ENCODE data around the gene AGBL4. TPM values are rescaled to one million over a fixed set of nuclear protein-coding genes. Genes with fewer than 3 reads are reported as not detected.
A peak's percentile ranks its signal among the peaks of the same experiment; 100 is the strongest.
"Not testable (repeated sequence)": the region's sequence is repeated elsewhere in the genome, so short reads cannot be mapped to it uniquely, and the experiment has no call there.

The AGBL4 gene
- total RNA-seq, 1 experiment from 2014 or later: 0.10 TPM

GRCh38 chr1:48536477-48536876 lies 1487.3 kb downstream of the AGBL4 start:
- Histone ChIP-seq H3K27ac (no peak overlapping the region), H3K27me3 (peaks cover 2% of the 10 kb centered on the region; the same call in 1 of the 2 replicates)
- no peak for DNase-seq

GRCh38 chr1:48532976-48533375 lies 1490.8 kb downstream of the AGBL4 start:
- no peak overlapping the region for H3K27ac ChIP-seq
- H3K4me1 ChIP-seq: no peaks in the 10 kb centered on the region
- no peak for DNase-seq
- no peaks in the 10 kb centered on the region; the same call in 1 of the 2 replicates for H3K27me3 ChIP-seq
- no peaks in the 10 kb centered on the region for H3K36me3 ChIP-seq
- H3K4me3 ChIP-seq: no peak overlapping the region
- no peaks in the 10 kb centered on the region for H3K9me3 ChIP-seq (replicated peaks)

More at GRCh38 chr1:48536477-48536876, 1487.3 kb downstream of the AGBL4 start:
- Histone ChIP-seq H3K36me3 (no peaks in the 10 kb centered on the region), H3K4me1 (no peaks in the 10 kb centered on the region), H3K9me3 (replicated peaks) (no peaks in the 10 kb centered on the region), H3K4me3 (no peak overlapping the region)

- H3K4me1 ChIP-seq: no peaks in the 10 kb centered on the region
- no peaks in the 10 kb centered on the region for H3K9me3 ChIP-seq (replicated peaks)
- no peak overlapping the region for H3K27ac ChIP-seq
- H3K4me3 ChIP-seq: no peak overlapping the region
- no peaks in the 10 kb centered on the region; the same call in 1 of the 2 replicates for H3K27me3 ChIP-seq
- peak; percentile 77 to 85 for DNase-seq
- no peaks in the 10 kb centered on the region for H3K36me3 ChIP-seq
Observed at GRCh38 chr1:48530727-48531351, 1492.9 kb downstream of the AGBL4 start.

GRCh38 chr1:48527051-48527450 lies 1496.7 kb downstream of the AGBL4 start:
- no peaks in the 10 kb centered on the region for H3K36me3 ChIP-seq
- no peak for DNase-seq
- no peaks in the 10 kb centered on the region; the same call in 1 of the 2 replicates for H3K27me3 ChIP-seq
- H3K4me1 ChIP-seq: no peaks in the 10 kb centered on the region
- no peak overlapping the region for H3K27ac ChIP-seq
- H3K9me3 ChIP-seq (replicated peaks): no peaks in the 10 kb centered on the region
- no peak overlapping the region for H3K4me3 ChIP-seq

GRCh38 chr1:48526008-48526710 lies 1497.6 kb downstream of the AGBL4 start:
- DNase-seq: no peak
- Histone ChIP-seq H3K9me3 (replicated peaks) (no peaks in the 10 kb centered on the region), H3K27ac (no peak overlapping the region), H3K4me3 (no peak overlapping the region), H3K4me1 (no peaks in the 10 kb centered on the region), H3K27me3 (no peaks in the 10 kb centered on the region; the same call in 1 of the 2 replicates), H3K36me3 (no peaks in the 10 kb centered on the region)

- no peaks in the 10 kb centered on the region for H3K4me1 ChIP-seq
- no peak overlapping the region for H3K4me3 ChIP-seq
- no peak overlapping the region for H3K27ac ChIP-seq
- no peak for DNase-seq
- no peaks in the 10 kb centered on the region; the same call in 1 of the 2 replicates for H3K27me3 ChIP-seq
- no peaks in the 10 kb centered on the region for H3K36me3 ChIP-seq
- H3K9me3 ChIP-seq (replicated peaks): no peaks in the 10 kb centered on the region
Observed at GRCh38 chr1:48524892-48525467, 1498.8 kb downstream of the AGBL4 start.

GRCh38 chr1:48523558-48523957 lies 1500.2 kb downstream of the AGBL4 start:
- Histone ChIP-seq H3K36me3 (no peaks in the 10 kb centered on the region), H3K4me1 (no peaks in the 10 kb centered on the region), H3K4me3 (no peak overlapping the region), H3K27ac (no peak overlapping the region), H3K9me3 (replicated peaks) (no peaks in the 10 kb centered on the region), H3K27me3 (no peaks in the 10 kb centered on the region; the same call in 1 of the 2 replicates)
- DNase-seq: no peak

GRCh38 chr1:48519896-48520295 lies 1503.9 kb downstream of the AGBL4 start:
- H3K27me3 ChIP-seq; H3K36me3 ChIP-seq; DNase-seq; H3K4me1 ChIP-seq; H3K4me3 ChIP-seq; H3K27ac ChIP-seq; H3K9me3 ChIP-seq (replicated peaks): not testable (repeated sequence)

- H3K36me3 ChIP-seq: no peaks in the 10 kb centered on the region
- H3K27ac ChIP-seq: no peak overlapping the region
- H3K4me1 ChIP-seq: no peaks in the 10 kb centered on the region
- no peak overlapping the region for H3K4me3 ChIP-seq
- no peaks in the 10 kb centered on the region for H3K9me3 ChIP-seq (replicated peaks)
- DNase-seq: no peak
- H3K27me3 ChIP-seq: no peaks in the 10 kb centered on the region
Observed at GRCh38 chr1:48506870-48507269, 1516.9 kb downstream of the AGBL4 start.

- no peaks in the 10 kb centered on the region for H3K9me3 ChIP-seq (replicated peaks)
- H3K27me3 ChIP-seq: no peaks in the 10 kb centered on the region; the same call in 1 of the 2 replicates
- no peak overlapping the region for H3K27ac ChIP-seq
- DNase-seq: no peak
- peaks cover 2% of the 10 kb centered on the region for H3K4me1 ChIP-seq
- H3K36me3 ChIP-seq: no peaks in the 10 kb centered on the region
- H3K4me3 ChIP-seq: no peak overlapping the region
Observed at GRCh38 chr1:48500541-48501450, 1523.0 kb downstream of the AGBL4 start.

- no peaks in the 10 kb centered on the region for H3K36me3 ChIP-seq
- H3K9me3 ChIP-seq (replicated peaks): no peaks in the 10 kb centered on the region
- no peak for DNase-seq
- H3K4me3 ChIP-seq: no peak overlapping the region
- H3K27ac ChIP-seq: no peak overlapping the region
- H3K4me1 ChIP-seq: peaks cover 14% of the 10 kb centered on the region
- H3K27me3 ChIP-seq: no peaks in the 10 kb centered on the region; the same call in 1 of the 2 replicates
Observed at GRCh38 chr1:48499211-48499735, 1524.5 kb downstream of the AGBL4 start.

GRCh38 chr1:48498096-48498791 lies 1525.5 kb downstream of the AGBL4 start:
- Histone ChIP-seq H3K4me3 (no peak overlapping the region), H3K27ac (no peak overlapping the region), H3K4me1 (peaks cover 22% of the 10 kb centered on the region), H3K27me3 (no peaks in the 10 kb centered on the region; the same call in 1 of the 2 replicates), H3K9me3 (replicated peaks) (no peaks in the 10 kb centered on the region), H3K36me3 (no peaks in the 10 kb centered on the region)
- DNase-seq: peak; percentile 64 to 85

- H3K9me3 ChIP-seq (replicated peaks): no peaks in the 10 kb centered on the region
- H3K4me3 ChIP-seq: no peak overlapping the region
- no peaks in the 10 kb centered on the region; the same call in 1 of the 2 replicates for H3K27me3 ChIP-seq
- H3K36me3 ChIP-seq: no peaks in the 10 kb centered on the region
- peaks cover 22% of the 10 kb centered on the region for H3K4me1 ChIP-seq
- H3K27ac ChIP-seq: no peak overlapping the region
- DNase-seq: no peak
Observed at GRCh38 chr1:48495911-48496310, 1527.8 kb downstream of the AGBL4 start.

GRCh38 chr1:48495166-48495565 lies 1528.6 kb downstream of the AGBL4 start:
- H3K27ac ChIP-seq: no peak overlapping the region
- H3K27me3 ChIP-seq: no peaks in the 10 kb centered on the region; the same call in 1 of the 2 replicates
- no peak for DNase-seq
- no peaks in the 10 kb centered on the region for H3K9me3 ChIP-seq (replicated peaks)
- no peaks in the 10 kb centered on the region for H3K36me3 ChIP-seq
- peaks cover 22% of the 10 kb centered on the region for H3K4me1 ChIP-seq
- H3K4me3 ChIP-seq: no peak overlapping the region

Measured in SJCRH30 (cell line).